Measurements from ENCODE around the gene GFI1. TPM values are rescaled to one million over a fixed set of nuclear protein-coding genes. Genes with fewer than 3 reads are reported as not detected.

The GFI1 gene
- total RNA-seq, 1 experiment from 2014 or later: 0.49 TPM

- Histone ChIP-seq H3K4me1 (ENCODE audit: control insufficient read depth, insufficient read depth, low read length) (no peaks in the 10 kb centered on the region), H3K27me3 (ENCODE audit: control insufficient read depth, insufficient read depth, low read length) (peaks cover 2% of the 10 kb centered on the region; the same call in 1 of the 2 replicates), H3K36me3 (ENCODE audit: control insufficient read depth, insufficient read depth, low read length) (no peaks in the 10 kb centered on the region), H3K4me3 (ENCODE audit: low read depth in 2 of 2, low read length in 2 of 2) (no peak overlapping the region), H3K27ac (ENCODE audit: low read length) (no peak overlapping the region), H3K9me3 (ENCODE audit: control insufficient read depth, insufficient read depth, low read depth, low read length) (no peaks in the 10 kb centered on the region)
- ATAC-seq: no peak
- CTCF ChIA-PET: no interaction called here
- POLR2A ChIA-PET: interaction anchor here (0.6 kb wide), 1 partner anchor 9 kb away, joined by 20 read pairs; no protein-coding TSS in a partner anchor
- intact Hi-C loops (cut with micrococcal nuclease; ENCODE audit: unreplicated experiment): no loop called here
- in situ Hi-C loops (cut with HindIII; ENCODE audit: low pct_unique_long_range_greater_than_20kb, low sequenced_read_pairs): no loop called here
- TF ChIP-seq REST (IDR thresholded peaks at IDR 0.05; ENCODE audit: insufficient read depth in 1 of 2, low read depth in 2 of 2, low read length in 1 of 2): no peak
- no peak for TF ChIP-seq POLR2AphosphoS5 (IDR thresholded peaks at IDR 0.05; ENCODE audit: low read depth, low read length)
- TF ChIP-seq TCF7L2 (IDR thresholded peaks at IDR 0.05; ENCODE audit: low read depth, low read length): no peak
- TF ChIP-seq SIN3A (IDR thresholded peaks at IDR 0.05; ENCODE audit: borderline replicate concordance, insufficient read depth, low read depth, low read length): no peak
- TF ChIP-seq CTCF (IDR thresholded peaks at IDR 0.05): no peak
- no peak for DNase-seq (ENCODE audit: low read depth, low spot score)
- BruUV-seq (replicated peaks): no TSS peak
Observed at GRCh38 chr1:92447033-92447681, 39.6 kb downstream of the GFI1 start.

- no peaks in the 10 kb centered on the region for H3K36me3 ChIP-seq (ENCODE audit: control insufficient read depth, insufficient read depth, low read length)
- ChIA-PET POLR2A (no interaction called here), CTCF (no interaction called here)
- no peaks in the 10 kb centered on the region for H3K4me1 ChIP-seq (ENCODE audit: control insufficient read depth, insufficient read depth, low read length)
- BruUV-seq (replicated peaks): no TSS peak
- TF ChIP-seq POLR2AphosphoS5 (IDR thresholded peaks at IDR 0.05; ENCODE audit: low read depth, low read length): no peak
- H3K9me3 ChIP-seq (ENCODE audit: control insufficient read depth, insufficient read depth, low read depth, low read length): no peaks in the 10 kb centered on the region
- in situ Hi-C loops (cut with HindIII; ENCODE audit: low pct_unique_long_range_greater_than_20kb, low sequenced_read_pairs): no loop called here
- intact Hi-C loops (cut with micrococcal nuclease; ENCODE audit: unreplicated experiment): no loop called here
- ATAC-seq: no peak
- no peak for DNase-seq (ENCODE audit: low read depth, low spot score)
- H3K4me3 ChIP-seq (ENCODE audit: low read depth in 2 of 2, low read length in 2 of 2): no peak overlapping the region
- peaks cover 2% of the 10 kb centered on the region; the same call in 1 of the 2 replicates for H3K27me3 ChIP-seq (ENCODE audit: control insufficient read depth, insufficient read depth, low read length)
- H3K27ac ChIP-seq (ENCODE audit: low read length): no peak overlapping the region
Observed at GRCh38 chr1:92446546-92446945, 40.2 kb downstream of the GFI1 start.

- Histone ChIP-seq H3K4me3 (ENCODE audit: low read depth in 2 of 2, low read length in 2 of 2) (no peak overlapping the region), H3K27me3 (ENCODE audit: control insufficient read depth, insufficient read depth, low read length) (peaks cover 2% of the 10 kb centered on the region; the same call in 1 of the 2 replicates), H3K36me3 (ENCODE audit: control insufficient read depth, insufficient read depth, low read length) (no peaks in the 10 kb centered on the region), H3K27ac (ENCODE audit: low read length) (no peak overlapping the region), H3K9me3 (ENCODE audit: control insufficient read depth, insufficient read depth, low read depth, low read length) (no peaks in the 10 kb centered on the region), H3K4me1 (ENCODE audit: control insufficient read depth, insufficient read depth, low read length) (no peaks in the 10 kb centered on the region)
- DNase-seq (ENCODE audit: low read depth, low spot score) (no peak), ATAC-seq (no peak)
- in situ Hi-C loops (cut with HindIII; ENCODE audit: low pct_unique_long_range_greater_than_20kb, low sequenced_read_pairs) (no loop called here), intact Hi-C loops (cut with micrococcal nuclease; ENCODE audit: unreplicated experiment) (no loop called here)
- POLR2A ChIA-PET: no interaction called here
- BruUV-seq (replicated peaks): no TSS peak
- TF ChIP-seq CTCF (IDR thresholded peaks at IDR 0.05) (no peak), POLR2AphosphoS5 (IDR thresholded peaks at IDR 0.05; ENCODE audit: low read depth, low read length) (no peak), TCF7L2 (IDR thresholded peaks at IDR 0.05; ENCODE audit: low read depth, low read length) (no peak), REST (IDR thresholded peaks at IDR 0.05; ENCODE audit: insufficient read depth in 1 of 2, low read depth in 2 of 2, low read length in 1 of 2) (no peak), SIN3A (IDR thresholded peaks at IDR 0.05; ENCODE audit: borderline replicate concordance, insufficient read depth, low read depth, low read length) (no peak)
- CTCF ChIA-PET: no interaction called here
Observed at GRCh38 chr1:92445865-92446264, 40.9 kb downstream of the GFI1 start.
